SIG-M5 (cell line): ENCODE results near the gene HS6ST3.

Experiments
- DNase-seq: peaks from one replicate; lab custom pipeline; 2025; lab: John Stamatoyannopoulos, UW

Gene HS6ST3

GRCh38 chr13:96199315-96199714, 109.4 kb downstream of the HS6ST3 start:
- no peak for DNase-seq

DNA sequence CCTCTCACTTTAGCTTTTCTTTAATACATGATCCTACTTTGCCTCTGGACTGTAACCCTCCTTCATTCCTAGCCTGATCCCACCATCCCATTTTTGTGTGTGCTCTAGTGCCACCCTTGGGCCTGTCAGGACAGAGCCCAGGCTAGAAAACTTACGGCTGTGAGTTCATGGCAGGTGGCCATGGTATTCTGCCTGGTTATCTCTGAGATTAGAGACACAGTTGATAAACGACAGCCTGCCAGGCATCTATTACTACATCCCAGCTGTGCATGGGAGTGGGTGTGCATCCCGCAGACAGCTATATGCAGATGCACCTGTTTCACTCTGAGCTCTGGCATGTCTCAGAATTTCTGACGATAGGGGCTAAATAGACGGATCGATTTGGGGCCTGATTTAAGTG, 110.9 kb downstream of the HS6ST3 start:
- DNase-seq = no peak

- DNase-seq = no peak
Measured at GRCh38 chr13:96202315-96202714, 112.4 kb downstream of the HS6ST3 start.

- DNase-seq = no peak
Measured at GRCh38 chr13:96203471-96203870, 113.6 kb downstream of the HS6ST3 start.

- DNase-seq = no peak
Measured at GRCh38 chr13:96214824-96215445, 125.0 kb downstream of the HS6ST3 start.

GRCh38 chr13:96216543-96216942, 126.6 kb downstream of the HS6ST3 start:
- no peak for DNase-seq

DNA sequence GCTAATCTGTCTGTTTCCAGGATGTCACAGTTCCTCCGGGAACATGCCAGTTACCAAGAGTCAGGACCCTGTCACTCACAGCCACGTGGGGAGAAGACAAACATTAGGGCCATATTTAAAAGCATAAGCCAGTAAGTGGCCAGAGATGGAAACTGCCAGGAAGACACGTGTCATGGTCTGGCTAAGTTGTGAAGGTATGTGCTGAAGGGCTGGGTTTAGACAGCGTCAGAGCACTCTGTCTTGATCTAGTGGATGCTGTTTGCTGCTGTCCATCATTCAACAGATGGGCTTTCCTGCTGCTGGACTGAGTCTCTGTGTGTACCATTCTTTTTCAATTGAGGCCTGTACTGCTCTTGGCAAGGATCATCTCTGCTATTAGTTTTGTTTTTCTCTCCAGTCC, 128.6 kb downstream of the HS6ST3 start:
- DNase-seq = no peak

- no peak for DNase-seq
Measured at GRCh38 chr13:96221471-96221870, 131.6 kb downstream of the HS6ST3 start.

- no peak for DNase-seq
Measured at GRCh38 chr13:96223231-96223630, 133.3 kb downstream of the HS6ST3 start.

DNA sequence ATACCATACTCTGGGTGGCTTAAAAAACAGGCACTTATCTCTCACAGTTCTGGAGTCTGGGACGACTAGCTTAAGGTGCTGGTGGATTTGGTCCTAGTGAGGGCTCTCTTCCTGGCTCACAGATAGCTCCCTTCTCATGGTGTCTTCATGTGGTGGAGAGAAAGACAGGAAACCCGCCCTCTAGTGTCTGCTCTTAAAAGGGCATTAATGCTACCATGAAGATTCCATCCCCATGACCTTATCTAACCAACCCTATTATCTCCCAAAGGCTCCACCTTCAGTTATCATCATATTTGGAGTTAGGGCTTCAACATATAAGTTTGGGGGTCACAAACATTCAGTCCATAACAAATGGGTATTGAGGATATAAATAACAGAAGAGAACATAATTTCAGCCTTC, 139.4 kb downstream of the HS6ST3 start:
- no peak for DNase-seq

GRCh38 chr13:96238241-96238640, 148.3 kb downstream of the HS6ST3 start:
- no peak for DNase-seq

- no peak for DNase-seq
Measured at GRCh38 chr13:96238861-96239260, 149.0 kb downstream of the HS6ST3 start.

- no peak for DNase-seq
Measured at GRCh38 chr13:96243376-96243775, 153.5 kb downstream of the HS6ST3 start.

DNA sequence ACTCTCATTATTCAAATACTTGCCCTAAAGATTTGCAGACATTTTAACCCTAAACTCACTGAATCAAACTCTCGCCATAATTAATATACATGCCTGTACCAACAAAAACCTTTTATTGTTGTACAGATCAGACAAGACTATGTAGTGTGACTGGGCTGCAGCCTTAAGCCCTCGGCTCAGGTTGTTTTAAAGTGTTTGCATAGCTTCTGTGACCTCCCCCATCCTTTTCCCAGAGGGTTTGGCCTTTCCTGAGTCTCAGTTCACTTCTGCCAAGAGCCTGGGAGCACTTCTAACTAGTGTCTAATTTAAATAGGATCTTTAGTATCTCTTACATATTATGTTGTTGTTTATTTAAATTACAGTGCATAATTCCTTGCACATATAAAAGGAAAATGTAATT, 158.2 kb downstream of the HS6ST3 start:
- DNase-seq = no peak

- no peak for DNase-seq
Measured at GRCh38 chr13:96248996-96249395, 159.1 kb downstream of the HS6ST3 start.

- no peak for DNase-seq
Measured at GRCh38 chr13:96252903-96253302, 163.0 kb downstream of the HS6ST3 start.

DNA sequence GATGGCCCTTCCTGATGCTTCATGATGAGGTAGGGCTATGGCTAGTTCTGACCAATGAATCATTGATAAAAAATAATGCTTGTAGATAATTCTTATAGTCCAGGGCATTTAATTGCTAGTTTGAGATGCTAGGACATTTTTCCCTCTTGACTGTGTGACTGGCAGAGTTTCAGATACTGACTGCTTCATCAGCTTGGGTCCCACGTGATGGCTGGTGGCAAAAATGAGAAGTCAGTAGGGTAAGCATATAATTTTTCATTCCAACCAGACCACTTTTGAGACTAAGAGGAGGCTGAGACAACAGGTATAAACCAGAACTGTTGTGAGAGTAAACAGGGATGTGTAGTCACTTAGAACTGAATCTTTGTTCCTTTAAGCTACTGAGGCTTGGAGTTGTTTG, 183.3 kb downstream of the HS6ST3 start:
- DNase-seq = no peak

DNA sequence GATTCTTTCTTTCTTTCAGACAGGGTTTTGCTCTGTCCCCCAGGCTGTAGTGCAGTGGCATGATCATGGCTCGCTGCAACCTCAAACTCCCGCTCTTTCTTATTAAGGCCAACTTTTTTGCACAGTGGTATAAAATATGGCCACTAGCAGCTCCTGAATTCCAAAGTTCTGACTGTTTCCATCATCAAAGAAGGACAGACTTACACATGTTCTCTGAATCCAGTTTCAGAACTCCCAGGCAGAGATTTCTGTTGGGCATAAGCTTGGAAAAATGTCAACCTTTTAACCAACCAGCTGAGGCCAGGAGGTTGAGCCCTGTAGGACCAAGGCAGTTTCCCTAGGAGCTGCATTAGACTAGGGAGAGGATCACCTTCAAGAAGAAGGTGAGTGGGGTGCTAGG, 184.1 kb downstream of the HS6ST3 start:
- DNase-seq = no peak

- DNase-seq = no peak
Measured at GRCh38 chr13:96279904-96280303, 190.0 kb downstream of the HS6ST3 start.

- DNase-seq = no peak
Measured at GRCh38 chr13:96284971-96285370, 195.1 kb downstream of the HS6ST3 start.

GRCh38 chr13:96285729-96286128, 195.8 kb downstream of the HS6ST3 start:
- no peak for DNase-seq

DNA sequence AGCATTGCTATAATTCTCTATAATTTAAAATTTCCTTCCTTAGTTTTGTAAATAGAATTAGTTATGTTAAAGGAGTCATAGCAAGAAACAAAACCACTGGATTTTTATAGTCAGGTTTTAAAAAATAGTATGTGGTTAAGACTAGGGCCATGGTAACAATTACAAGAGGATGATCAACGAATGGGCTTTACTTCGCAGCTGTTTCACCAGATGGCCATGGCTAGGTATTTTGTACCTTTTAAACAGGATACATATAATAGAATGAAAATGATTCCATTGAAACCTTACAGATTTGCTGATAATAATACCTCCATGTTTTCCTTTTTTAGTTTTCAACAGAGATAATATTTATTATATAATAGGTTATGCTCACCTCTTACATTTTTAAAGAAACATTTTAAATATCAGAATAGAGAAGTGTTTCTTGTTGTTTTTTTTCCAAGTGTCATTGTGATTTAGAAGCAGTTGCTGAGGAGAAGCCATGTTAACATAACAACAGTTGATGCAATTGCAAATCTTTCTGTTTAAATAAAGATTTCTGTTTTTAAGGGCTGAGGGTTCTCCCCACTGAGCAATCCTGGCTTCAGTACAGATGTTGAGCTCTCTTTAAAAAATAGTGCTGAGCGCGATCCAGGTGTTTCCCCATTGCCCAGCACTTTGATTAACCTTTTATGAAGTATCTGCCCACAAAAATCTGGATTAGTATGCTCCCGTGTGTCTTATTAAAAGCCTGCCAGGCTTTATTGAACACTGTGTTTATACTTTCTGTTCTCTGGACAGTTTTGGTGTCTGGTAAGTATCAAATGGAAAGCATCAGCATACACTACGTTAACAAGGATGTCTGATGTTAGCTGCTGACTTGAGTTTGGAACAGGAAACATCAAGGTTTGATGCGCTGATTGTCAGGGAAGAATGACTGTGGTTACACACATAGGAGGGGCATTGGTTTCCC, 205.3 kb downstream of the HS6ST3 start:
- DNase-seq = no peak

DNA sequence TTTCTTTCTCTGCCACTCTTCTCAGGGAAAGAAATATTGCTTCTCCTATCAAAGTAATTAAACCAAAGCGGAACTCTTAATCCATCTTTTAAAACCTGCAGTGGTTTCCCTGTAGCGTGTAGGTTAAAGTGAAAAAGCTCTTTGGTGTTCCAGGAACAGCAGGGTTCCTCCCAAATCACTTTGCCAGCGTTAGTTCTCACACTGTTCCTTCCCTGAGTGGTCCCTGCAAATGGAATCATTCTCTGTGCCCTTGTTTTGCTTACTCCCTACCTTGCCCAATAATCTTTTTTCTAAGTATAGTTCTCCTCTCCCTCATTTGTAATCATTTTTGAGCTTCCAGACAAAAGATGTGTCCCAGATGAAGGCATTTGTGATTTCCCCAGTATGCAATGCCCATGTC, 207.5 kb downstream of the HS6ST3 start:
- DNase-seq = no peak

DNA sequence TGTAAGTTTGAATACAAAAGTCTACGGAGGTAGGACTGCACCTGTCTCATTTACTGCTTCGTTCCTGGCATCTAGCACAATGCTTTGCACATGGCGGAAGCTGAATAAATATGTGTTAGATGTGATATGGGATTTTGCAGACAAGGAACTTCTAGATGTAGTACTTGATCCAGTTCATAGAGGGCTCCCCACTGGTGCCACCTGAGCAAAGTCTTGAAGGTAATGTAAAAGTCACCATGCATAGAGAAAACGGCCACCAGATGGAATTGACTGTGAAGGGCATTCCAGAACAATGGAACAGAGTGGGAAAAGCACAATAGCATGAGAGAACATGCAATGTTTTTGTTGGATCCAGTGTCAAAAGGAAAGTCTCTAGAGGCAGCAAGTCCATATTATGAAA, 209.3 kb downstream of the HS6ST3 start:
- no peak for DNase-seq
